BLaER1 (cell line): Measurements from ENCODE around the gene B3GAT3.
A peak's percentile ranks its signal among the peaks of the same experiment; 100 is the strongest.

Experiments used
- H3K27ac ChIP-seq: shearing (Covaris generic); formaldehyde crosslinking; 2 replicates; pipeline ENCODE4 v1.8.1; 2022
- H3K27me3 ChIP-seq: shearing (Covaris generic); formaldehyde crosslinking; 2 replicates; pipeline ENCODE4 v1.8.1; 2022
- H3K36me3 ChIP-seq: shearing (Covaris generic); formaldehyde crosslinking; 2 replicates; pipeline ENCODE4 v1.8.1; 2022
- H3K4me1 ChIP-seq: shearing (Covaris generic); formaldehyde crosslinking; 2 replicates; pipeline ENCODE4 v1.8.1; 2022
- H3K4me2 ChIP-seq: shearing (Covaris generic); formaldehyde crosslinking; 2 replicates; pipeline ENCODE4 v1.8.1; 2022
- H3K4me3 ChIP-seq: shearing (Covaris generic); formaldehyde crosslinking; 2 replicates; pipeline ENCODE4 v1.8.1; 2022
- H3K9ac ChIP-seq: shearing (Covaris generic); formaldehyde crosslinking; 2 replicates; pipeline ENCODE4 v1.8.1; 2022
- H3K9me3 ChIP-seq: shearing (Covaris generic); formaldehyde crosslinking; 2 replicates; pipeline ENCODE4 v1.8.1; 2022
- H4K20me1 ChIP-seq: shearing (Covaris generic); formaldehyde crosslinking; 2 replicates; pipeline ENCODE4 v1.8.1; 2022
- Cebpa-rat ChIP-seq: shearing (Covaris generic); IDR thresholded peaks from 2 replicates; pipeline ENCODE4 v1.8.1; 2022

The B3GAT3 gene

GRCh38 chr11:62613291-62613778 lies 8.5 kb downstream of the B3GAT3 start:
- H3K27ac ChIP-seq = peak overlapping the region; percentile 59
- no peaks in the 10 kb centered on the region for H3K27me3 ChIP-seq
- peak overlapping the region; percentile 99 for H3K4me2 ChIP-seq
- no peaks in the 10 kb centered on the region for H4K20me1 ChIP-seq
- peaks cover 40% of the 10 kb centered on the region for H3K4me1 ChIP-seq
- no peaks in the 10 kb centered on the region for H3K9me3 ChIP-seq
- TF ChIP-seq Cebpa-rat = no peak
- H3K9ac ChIP-seq = no peak overlapping the region
- peaks cover 47% of the 10 kb centered on the region for H3K36me3 ChIP-seq
- H3K4me3 ChIP-seq = no peak overlapping the region

- Histone ChIP-seq H3K27ac (peak within 1 kb of the TSS; percentile 90), H3K4me1 (peaks cover 47% of the 10 kb centered on the region), H3K4me2 (peak within 1 kb of the TSS; percentile 99), H3K4me3 (peak within 1 kb of the TSS; percentile 82), H3K27me3 (no peaks in the 10 kb centered on the region), H3K9me3 (no peaks in the 10 kb centered on the region), H4K20me1 (no peaks in the 10 kb centered on the region), H3K9ac (peak within 1 kb of the TSS; percentile 93), H3K36me3 (peaks cover 52% of the 10 kb centered on the region)
- no peak for TF ChIP-seq Cebpa-rat
Observed at GRCh38 chr11:62612366-62613290, 9.2 kb downstream of the B3GAT3 start, which contains the start of the genes EML3 and ROM1. Gene EML3, minus strand, starts transcription at chr11:62612775. Its CDS starts 318 bp downstream, at chr11:62612457. Gene ROM1, plus strand, starts transcription at chr11:62613257. Its CDS starts 25 bp downstream, at chr11:62613282.

- peak overlapping the region; percentile 82 for H3K4me3 ChIP-seq
- no peaks in the 10 kb centered on the region for H3K27me3 ChIP-seq
- no peaks in the 10 kb centered on the region for H4K20me1 ChIP-seq
- peaks cover 53% of the 10 kb centered on the region for H3K4me1 ChIP-seq
- peak overlapping the region; percentile 90 for H3K27ac ChIP-seq
- no peak for TF ChIP-seq Cebpa-rat
- peak overlapping the region; percentile 93 for H3K9ac ChIP-seq
- peaks cover 51% of the 10 kb centered on the region for H3K36me3 ChIP-seq
- peak overlapping the region; percentile 99 for H3K4me2 ChIP-seq
- H3K9me3 ChIP-seq = no peaks in the 10 kb centered on the region
Observed at GRCh38 chr11:62611705-62612365, 10.0 kb downstream of the B3GAT3 start.

GRCh38 chr11:62610814-62611704 lies 10.7 kb downstream of the B3GAT3 start:
- no peaks in the 10 kb centered on the region for H3K9me3 ChIP-seq
- peak overlapping the region; percentile 90 for H3K27ac ChIP-seq
- peak overlapping the region; percentile 99 for H3K4me2 ChIP-seq
- H3K9ac ChIP-seq = peak overlapping the region; percentile 93
- H3K36me3 ChIP-seq = peaks cover 51% of the 10 kb centered on the region
- H3K4me3 ChIP-seq = peak overlapping the region; percentile 82
- no peaks in the 10 kb centered on the region for H3K27me3 ChIP-seq
- no peak for TF ChIP-seq Cebpa-rat
- peaks cover 53% of the 10 kb centered on the region for H3K4me1 ChIP-seq
- no peaks in the 10 kb centered on the region for H4K20me1 ChIP-seq

- H3K9ac ChIP-seq = peak overlapping the region; percentile 93
- no peak for TF ChIP-seq Cebpa-rat
- no peaks in the 10 kb centered on the region for H4K20me1 ChIP-seq
- H3K4me3 ChIP-seq = peak overlapping the region; percentile 82; the same call in 1 of the 2 replicates
- H3K27me3 ChIP-seq = no peaks in the 10 kb centered on the region
- peaks cover 51% of the 10 kb centered on the region for H3K36me3 ChIP-seq
- H3K4me1 ChIP-seq = peaks cover 56% of the 10 kb centered on the region
- H3K9me3 ChIP-seq = no peaks in the 10 kb centered on the region
- peak overlapping the region; percentile 90 for H3K27ac ChIP-seq
- peak overlapping the region; percentile 99 for H3K4me2 ChIP-seq
Observed at GRCh38 chr11:62610403-62610802, 11.4 kb downstream of the B3GAT3 start.

GRCh38 chr11:62608776-62609175 lies 13.0 kb downstream of the B3GAT3 start:
- H3K4me2 ChIP-seq = no peak overlapping the region; the same call in 1 of the 2 replicates

GRCh38 chr11:62607714-62608113 lies 14.1 kb downstream of the B3GAT3 start:
- Histone ChIP-seq H3K9ac (no peak overlapping the region), H3K9me3 (no peaks in the 10 kb centered on the region), H3K4me1 (peaks cover 78% of the 10 kb centered on the region), H3K4me3 (no peak overlapping the region), H3K27me3 (no peaks in the 10 kb centered on the region), H4K20me1 (no peaks in the 10 kb centered on the region), H3K36me3 (peaks cover 58% of the 10 kb centered on the region), H3K4me2 (peak overlapping the region; percentile 34), H3K27ac (0 out of 2 replicates have a peak overlapping the region, but pooled peaks have one; percentile 41)
- no peak for TF ChIP-seq Cebpa-rat

More at GRCh38 chr11:62608776-62609175, 13.0 kb downstream of the B3GAT3 start:
- Histone ChIP-seq H3K4me1 (peaks cover 72% of the 10 kb centered on the region), H4K20me1 (no peaks in the 10 kb centered on the region), H3K27me3 (no peaks in the 10 kb centered on the region), H3K9ac (peak overlapping the region; percentile 48; the same call in 1 of the 2 replicates), H3K9me3 (no peaks in the 10 kb centered on the region), H3K4me3 (no peak overlapping the region), H3K27ac (0 out of 2 replicates have a peak overlapping the region, but pooled peaks have one; percentile 30), H3K36me3 (peaks cover 56% of the 10 kb centered on the region)
- TF ChIP-seq Cebpa-rat = no peak

- H3K9me3 ChIP-seq = no peaks in the 10 kb centered on the region
- peaks cover 58% of the 10 kb centered on the region for H3K36me3 ChIP-seq
- H3K4me1 ChIP-seq = peaks cover 73% of the 10 kb centered on the region
- no peak overlapping the region for H3K4me3 ChIP-seq
- H3K9ac ChIP-seq = no peak overlapping the region
- no peak overlapping the region for H3K4me2 ChIP-seq
- H4K20me1 ChIP-seq = peaks cover 1% of the 10 kb centered on the region; the same call in 1 of the 2 replicates
- no peaks in the 10 kb centered on the region for H3K27me3 ChIP-seq
- no peak overlapping the region for H3K27ac ChIP-seq
- TF ChIP-seq Cebpa-rat = no peak
Observed at GRCh38 chr11:62605902-62606301, 15.9 kb downstream of the B3GAT3 start.

GRCh38 chr11:62605467-62605866 lies 16.3 kb downstream of the B3GAT3 start:
- Histone ChIP-seq H3K9me3 (no peaks in the 10 kb centered on the region), H3K36me3 (peaks cover 58% of the 10 kb centered on the region), H3K4me1 (peaks cover 69% of the 10 kb centered on the region), H4K20me1 (peaks cover 6% of the 10 kb centered on the region; the same call in 1 of the 2 replicates), H3K27ac (no peak overlapping the region), H3K9ac (no peak overlapping the region), H3K4me3 (no peak overlapping the region), H3K4me2 (peak overlapping the region; percentile 28; the same call in 1 of the 2 replicates), H3K27me3 (no peaks in the 10 kb centered on the region)
- no peak for TF ChIP-seq Cebpa-rat
